ENCODE results near the gene ZFAND3. TPM values are rescaled to one million over a fixed set of nuclear protein-coding genes. Genes with fewer than 3 reads are reported as not detected.

Gene ZFAND3
- total RNA-seq, 1 experiment from 2014 or later: 64.0 TPM

GRCh38 chr6:37916675-37917074 is 97.1 kb downstream of the ZFAND3 start:
- Histone ChIP-seq H3K27ac (ENCODE audit: low read depth, low read length, poor library complexity, severe bottlenecking) (no peak overlapping the region), H3K4me3 (ENCODE audit: low read depth, low read length, poor library complexity, severe bottlenecking) (no peak overlapping the region), H3K36me3 (ENCODE audit: insufficient read depth, low read length, poor library complexity, severe bottlenecking) (no peaks in the 10 kb centered on the region), H3K27me3 (replicated peaks; ENCODE audit: insufficient read depth, low read depth, low read length, poor library complexity) (no peaks in the 10 kb centered on the region), H3K4me1 (ENCODE audit: insufficient read depth, low read length, poor library complexity, severe bottlenecking) (peaks cover 6% of the 10 kb centered on the region), H3K9me3 (ENCODE audit: low read depth, low read length, poor library complexity, severe bottlenecking) (no peaks in the 10 kb centered on the region)
- ChIA-PET CTCF (no interaction called here), POLR2A (ENCODE audit: low non-redundant PET) (no interaction called here)
- TF ChIP-seq CTCF (conservative IDR thresholded peaks at IDR 0.05; ENCODE audit: low read depth, low read length): no peak
- TF ChIP-seq EZH2 (IDR thresholded peaks at IDR 0.05; ENCODE audit: borderline replicate concordance, low read depth, low read length, poor library complexity, severe bottlenecking): no peak
- no peak for DNase-seq (ENCODE audit: low spot score)
- BruUV-seq (replicated peaks): no TSS peak
- intact Hi-C loops (cut with micrococcal nuclease; ENCODE audit: unreplicated experiment): no loop called here

- H3K27me3 ChIP-seq (replicated peaks; ENCODE audit: insufficient read depth, low read depth, low read length, poor library complexity): no peaks in the 10 kb centered on the region
- H3K36me3 ChIP-seq (ENCODE audit: insufficient read depth, low read length, poor library complexity, severe bottlenecking): no peaks in the 10 kb centered on the region
- H3K4me1 ChIP-seq (ENCODE audit: insufficient read depth, low read length, poor library complexity, severe bottlenecking): peaks cover 6% of the 10 kb centered on the region
- no peaks in the 10 kb centered on the region for H3K9me3 ChIP-seq (ENCODE audit: low read depth, low read length, poor library complexity, severe bottlenecking)
- ChIA-PET POLR2A (ENCODE audit: low non-redundant PET) (no interaction called here), CTCF (no interaction called here)
- BruUV-seq (replicated peaks): no TSS peak
- TF ChIP-seq CTCF (conservative IDR thresholded peaks at IDR 0.05; ENCODE audit: low read depth, low read length): no peak
- TF ChIP-seq EZH2 (IDR thresholded peaks at IDR 0.05; ENCODE audit: borderline replicate concordance, low read depth, low read length, poor library complexity, severe bottlenecking): no peak
- no peak overlapping the region for H3K4me3 ChIP-seq (ENCODE audit: low read depth, low read length, poor library complexity, severe bottlenecking)
- H3K27ac ChIP-seq (ENCODE audit: low read depth, low read length, poor library complexity, severe bottlenecking): no peak overlapping the region
- no peak for DNase-seq (ENCODE audit: low spot score)
- intact Hi-C loops (cut with micrococcal nuclease; ENCODE audit: unreplicated experiment): no loop called here
These were observed 98.0 kb downstream of the ZFAND3 start for GRCh38 chr6:37917566-37917965.

- CTCF ChIA-PET: no interaction called here
These were observed 100.1 kb downstream of the ZFAND3 start for GRCh38 chr6:37919417-37920157.

More at GRCh38 chr6:37919417-37920157, 100.1 kb downstream of the ZFAND3 start:
- H3K9me3 ChIP-seq (ENCODE audit: low read depth, low read length, poor library complexity, severe bottlenecking): no peaks in the 10 kb centered on the region
- no TSS peak for BruUV-seq (replicated peaks)
- H3K4me1 ChIP-seq (ENCODE audit: insufficient read depth, low read length, poor library complexity, severe bottlenecking): peaks cover 6% of the 10 kb centered on the region
- no peak for DNase-seq (ENCODE audit: low spot score)
- no peak for TF ChIP-seq EZH2 (IDR thresholded peaks at IDR 0.05; ENCODE audit: borderline replicate concordance, low read depth, low read length, poor library complexity, severe bottlenecking)
- no peak for TF ChIP-seq CTCF (conservative IDR thresholded peaks at IDR 0.05; ENCODE audit: low read depth, low read length)
- no peak overlapping the region for H3K4me3 ChIP-seq (ENCODE audit: low read depth, low read length, poor library complexity, severe bottlenecking)
- POLR2A ChIA-PET (ENCODE audit: low non-redundant PET): no interaction called here
- H3K36me3 ChIP-seq (ENCODE audit: insufficient read depth, low read length, poor library complexity, severe bottlenecking): no peaks in the 10 kb centered on the region
- intact Hi-C loops (cut with micrococcal nuclease; ENCODE audit: unreplicated experiment): no loop called here
- no peaks in the 10 kb centered on the region for H3K27me3 ChIP-seq (replicated peaks; ENCODE audit: insufficient read depth, low read depth, low read length, poor library complexity)
- no peak overlapping the region for H3K27ac ChIP-seq (ENCODE audit: low read depth, low read length, poor library complexity, severe bottlenecking)
